ENCODE data around the gene ANKRD13B. TPM values are rescaled to one million over a fixed set of nuclear protein-coding genes. Genes with fewer than 3 reads are reported as not detected.
A peak's percentile ranks its signal among the peaks of the same experiment; 100 is the strongest.

Gene ANKRD13B
- total RNA-seq, 1 donor from 2014 or later, result 2.8 TPM

- Histone ChIP-seq H3K4me1 (peaks cover 10% of the 10 kb centered on the region), H2AFZ (replicated peaks) (no peak overlapping the region), H3K27me3 (peaks cover 41% of the 10 kb centered on the region), H3K4me3 (no peak overlapping the region), H3K4me2 (no peak overlapping the region), H3K79me2 (ENCODE audit: low read depth) (no peaks in the 10 kb centered on the region), H4K20me1 (ENCODE audit: low read depth) (no peaks in the 10 kb centered on the region), H3K36me3 (no peaks in the 10 kb centered on the region), H3K9me3 (ENCODE audit: low read depth) (no peaks in the 10 kb centered on the region), H3K27ac (no peak overlapping the region), H3K9ac (no peak overlapping the region), H3F3A (ENCODE audit: low read depth) (peaks cover 14% of the 10 kb centered on the region)
- Mint-ChIP-seq H3K4me3 (no peak overlapping the region), H3K27me3 (ENCODE audit: insufficient read depth, low read depth) (peaks cover 14% of the 10 kb centered on the region), H3K4me1 (peaks cover 20% of the 10 kb centered on the region), H3K9me3 (no peaks in the 10 kb centered on the region), H3K27ac (no peak overlapping the region), H3K36me3 (peaks cover 3% of the 10 kb centered on the region)
- DNase-seq (ENCODE audit: low spot score), result peak; percentile 39
- TF ChIP-seq, protein P1, sequence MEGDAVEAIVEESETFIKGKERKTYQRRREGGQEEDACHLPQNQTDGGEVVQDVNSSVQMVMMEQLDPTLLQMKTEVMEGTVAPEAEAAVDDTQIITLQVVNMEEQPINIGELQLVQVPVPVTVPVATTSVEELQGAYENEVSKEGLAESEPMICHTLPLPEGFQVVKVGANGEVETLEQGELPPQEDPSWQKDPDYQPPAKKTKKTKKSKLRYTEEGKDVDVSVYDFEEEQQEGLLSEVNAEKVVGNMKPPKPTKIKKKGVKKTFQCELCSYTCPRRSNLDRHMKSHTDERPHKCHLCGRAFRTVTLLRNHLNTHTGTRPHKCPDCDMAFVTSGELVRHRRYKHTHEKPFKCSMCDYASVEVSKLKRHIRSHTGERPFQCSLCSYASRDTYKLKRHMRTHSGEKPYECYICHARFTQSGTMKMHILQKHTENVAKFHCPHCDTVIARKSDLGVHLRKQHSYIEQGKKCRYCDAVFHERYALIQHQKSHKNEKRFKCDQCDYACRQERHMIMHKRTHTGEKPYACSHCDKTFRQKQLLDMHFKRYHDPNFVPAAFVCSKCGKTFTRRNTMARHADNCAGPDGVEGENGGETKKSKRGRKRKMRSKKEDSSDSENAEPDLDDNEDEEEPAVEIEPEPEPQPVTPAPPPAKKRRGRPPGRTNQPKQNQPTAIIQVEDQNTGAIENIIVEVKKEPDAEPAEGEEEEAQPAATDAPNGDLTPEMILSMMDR (IDR thresholded peaks at IDR 0.05), result no peak
- TF ChIP-seq EZH2 (IDR thresholded peaks at IDR 0.05), result no peak
- no peak for TF ChIP-seq EZH2phosphoT487 (IDR thresholded peaks at IDR 0.05)
These were observed 32.3 kb downstream of the ANKRD13B start for GRCh38 chr17:29625037-29625750.

- Histone ChIP-seq H3K9me3 (ENCODE audit: low read depth) (no peaks in the 10 kb centered on the region), H3K36me3 (no peaks in the 10 kb centered on the region), H3F3A (ENCODE audit: low read depth) (peaks cover 14% of the 10 kb centered on the region), H3K4me3 (no peak overlapping the region), H3K9ac (no peak overlapping the region), H3K4me2 (no peak overlapping the region), H3K27ac (no peak overlapping the region), H3K27me3 (peaks cover 15% of the 10 kb centered on the region), H2AFZ (replicated peaks) (no peak overlapping the region), H3K79me2 (ENCODE audit: low read depth) (no peaks in the 10 kb centered on the region), H4K20me1 (ENCODE audit: low read depth) (no peaks in the 10 kb centered on the region), H3K4me1 (peaks cover 10% of the 10 kb centered on the region)
- peaks cover 9% of the 10 kb centered on the region for H3K4me1 Mint-ChIP-seq
- no peak overlapping the region for H3K27ac Mint-ChIP-seq
- DNase-seq (ENCODE audit: low spot score), result no peak
- no peak for TF ChIP-seq EZH2phosphoT487 (IDR thresholded peaks at IDR 0.05)
- TF ChIP-seq, protein P1 (IDR thresholded peaks at IDR 0.05), result no peak
- TF ChIP-seq EZH2 (IDR thresholded peaks at IDR 0.05), result no peak
- no peak overlapping the region for H3K4me3 Mint-ChIP-seq
- peaks cover 17% of the 10 kb centered on the region for H3K36me3 Mint-ChIP-seq
- H3K27me3 Mint-ChIP-seq (ENCODE audit: insufficient read depth, low read depth), result peaks cover 10% of the 10 kb centered on the region
- H3K9me3 Mint-ChIP-seq, result no peaks in the 10 kb centered on the region
These were observed 35.0 kb downstream of the ANKRD13B start for GRCh38 chr17:29627951-29628350.

DNA sequence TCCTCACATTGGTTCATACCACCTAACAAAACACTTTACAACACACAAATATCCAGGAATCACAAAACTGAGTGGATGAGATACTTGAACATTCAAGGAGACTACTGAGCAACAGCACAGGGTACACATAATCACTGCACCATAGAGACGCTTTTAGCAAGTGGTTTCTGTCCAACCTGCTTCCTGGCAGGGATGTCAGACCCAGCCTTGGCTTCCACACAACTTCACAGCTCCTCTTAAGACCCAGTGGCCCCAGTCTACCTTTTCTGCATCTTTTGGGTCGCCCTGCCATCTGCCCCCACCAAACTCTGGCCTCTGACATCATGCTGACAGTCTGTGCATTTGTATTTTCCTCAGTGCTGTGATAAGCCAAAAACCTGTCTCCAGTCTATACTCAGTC is 35.7 kb downstream of the ANKRD13B start:
- TF ChIP-seq EZH2phosphoT487 (IDR thresholded peaks at IDR 0.05), result no peak
- TF ChIP-seq, protein P1 (IDR thresholded peaks at IDR 0.05), result no peak
- no peak for TF ChIP-seq EZH2 (IDR thresholded peaks at IDR 0.05)
- peaks cover 8% of the 10 kb centered on the region for H3K4me1 ChIP-seq
- H3F3A ChIP-seq (ENCODE audit: low read depth), result peaks cover 13% of the 10 kb centered on the region
- H3K4me3 ChIP-seq, result no peak overlapping the region
- H3K79me2 ChIP-seq (ENCODE audit: low read depth), result no peaks in the 10 kb centered on the region
- H3K9ac ChIP-seq, result no peak overlapping the region
- Mint-ChIP-seq H3K27ac (no peak overlapping the region), H3K4me1 (peaks cover 5% of the 10 kb centered on the region), H3K36me3 (peaks cover 17% of the 10 kb centered on the region), H3K9me3 (no peaks in the 10 kb centered on the region), H3K27me3 (ENCODE audit: insufficient read depth, low read depth) (peaks cover 8% of the 10 kb centered on the region), H3K4me3 (no peak overlapping the region)
- no peaks in the 10 kb centered on the region for H3K36me3 ChIP-seq
- no peak for DNase-seq (ENCODE audit: low spot score)
- no peak overlapping the region for H3K27ac ChIP-seq
- H3K27me3 ChIP-seq, result peaks cover 8% of the 10 kb centered on the region
- no peak overlapping the region for H2AFZ ChIP-seq (replicated peaks)
- H4K20me1 ChIP-seq (ENCODE audit: low read depth), result no peaks in the 10 kb centered on the region
- H3K4me2 ChIP-seq, result no peak overlapping the region
- H3K9me3 ChIP-seq (ENCODE audit: low read depth), result no peaks in the 10 kb centered on the region
